NCI-H187 treated with DMSO at 0.1 percent for 48 hours (cell line): ENCODE data around the gene ANKRD34A.
A peak's percentile ranks its signal among the peaks of the same experiment; 100 is the strongest.

ENCODE experiments used
- DNase-seq: peaks from one replicate; lab custom pipeline; 2025; lab: John Stamatoyannopoulos, UW

ANKRD34A gene

DNA sequence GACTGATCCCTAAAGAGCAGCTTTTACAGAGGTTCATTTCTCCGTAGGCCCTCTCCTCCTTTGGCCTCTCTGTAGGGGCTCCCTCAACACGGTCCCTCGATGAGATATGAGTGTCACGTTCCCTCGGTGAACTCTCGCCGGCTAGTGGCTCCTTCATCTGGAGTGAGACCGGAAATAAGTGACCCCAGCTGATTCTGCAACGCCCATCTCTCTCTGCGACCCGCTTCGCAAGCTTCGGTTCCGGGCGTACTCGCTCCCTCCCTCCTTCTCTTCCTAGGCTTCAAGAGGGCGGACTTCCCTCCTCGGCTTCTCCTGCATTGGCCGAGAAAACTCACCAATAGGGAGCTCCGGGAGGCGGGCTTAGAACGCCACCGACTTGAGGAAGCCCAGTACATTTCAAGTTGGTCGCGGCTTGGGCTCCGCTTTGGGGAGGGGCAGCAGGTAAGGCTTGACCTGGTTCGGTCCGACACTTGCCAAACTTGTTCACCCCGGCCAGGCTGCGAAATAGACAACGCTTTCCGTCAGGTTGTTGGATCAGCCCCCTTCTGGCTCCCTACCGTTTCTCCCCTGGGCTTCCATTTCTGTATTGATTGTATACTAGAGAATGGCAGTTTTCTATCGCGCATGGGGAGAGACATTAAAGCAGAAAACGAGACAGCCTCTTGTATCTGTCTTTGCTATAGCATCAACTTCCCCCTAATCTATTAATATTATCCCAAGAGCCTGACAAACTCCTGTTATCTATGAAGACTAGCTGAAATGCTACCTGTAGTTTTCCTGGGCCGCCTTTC is at the start of gene ANKRD34A, which contains the start of gene POLR3GL:
Gene ANKRD34A (minus strand): TSS at position 248 of the 791 bp plus-strand sequence. CDS start 2,816 bp downstream, outside the sequence.
Gene POLR3GL (plus strand): TSS at position 363 of the 791 bp plus-strand sequence. CDS start 10,176 bp downstream, outside the sequence.
- peak; percentile 95 for DNase-seq

DNA sequence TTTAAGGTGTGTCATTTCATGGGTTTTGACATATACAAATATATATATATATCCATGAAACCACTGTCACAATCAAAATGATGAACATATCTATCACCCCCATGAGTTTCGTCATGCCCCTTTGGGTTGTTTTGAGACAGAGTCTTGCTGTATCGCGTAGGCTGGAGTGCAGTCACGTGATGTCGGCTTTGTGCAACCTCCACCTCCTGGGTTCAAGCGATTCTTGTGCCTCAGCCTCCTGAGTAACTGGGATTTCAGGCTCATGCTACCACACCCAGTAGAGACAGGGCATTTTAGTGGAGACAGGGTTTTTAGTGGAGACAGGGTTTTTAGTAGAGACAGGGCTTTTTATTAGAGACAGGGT is 49.2 kb upstream of the ANKRD34A start:
- no peak for DNase-seq

DNA sequence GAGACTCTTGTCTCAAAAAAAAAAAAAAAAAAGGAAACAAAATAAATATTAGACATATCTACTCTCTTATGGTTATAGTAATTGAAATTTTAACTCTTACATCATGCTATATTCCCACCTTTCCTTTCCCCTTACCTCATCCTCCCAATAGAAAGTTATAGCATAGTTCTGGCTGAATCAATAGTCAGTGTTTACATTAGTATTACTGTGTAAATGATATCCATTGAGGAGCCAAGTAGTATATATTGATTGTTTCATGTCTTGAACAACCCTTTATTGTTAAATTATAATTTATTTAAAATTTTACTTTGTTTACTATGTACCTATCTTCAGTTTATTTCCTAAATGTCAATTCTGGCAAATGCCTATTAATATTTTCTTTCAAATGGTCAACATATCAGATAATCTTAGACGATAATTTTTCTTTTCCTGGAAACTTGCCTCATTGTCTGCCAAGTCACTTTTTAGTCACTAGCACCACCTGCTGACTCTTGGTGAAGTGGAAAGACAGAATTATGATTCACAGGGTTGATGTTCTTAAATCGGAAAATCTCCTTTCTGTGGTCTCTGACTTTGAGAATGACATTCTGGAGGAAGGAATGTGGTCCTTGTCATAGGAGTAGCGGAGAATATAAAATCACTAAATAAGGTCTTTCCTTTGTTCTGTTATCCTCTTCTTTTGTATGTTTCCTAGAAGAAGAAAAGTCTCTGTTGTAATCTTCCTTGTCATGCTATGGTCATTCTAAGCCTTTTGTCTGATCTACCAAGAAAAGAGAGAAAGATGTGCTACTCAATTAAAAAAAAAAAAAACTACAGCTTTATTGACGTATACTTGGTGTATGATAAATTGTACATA is 48.6 kb upstream of the ANKRD34A start:
- DNase-seq = peak; percentile 72

- no peak for DNase-seq
Measured at GRCh38 chr1:146010126-146010738, 45.9 kb upstream of the ANKRD34A start.

DNA sequence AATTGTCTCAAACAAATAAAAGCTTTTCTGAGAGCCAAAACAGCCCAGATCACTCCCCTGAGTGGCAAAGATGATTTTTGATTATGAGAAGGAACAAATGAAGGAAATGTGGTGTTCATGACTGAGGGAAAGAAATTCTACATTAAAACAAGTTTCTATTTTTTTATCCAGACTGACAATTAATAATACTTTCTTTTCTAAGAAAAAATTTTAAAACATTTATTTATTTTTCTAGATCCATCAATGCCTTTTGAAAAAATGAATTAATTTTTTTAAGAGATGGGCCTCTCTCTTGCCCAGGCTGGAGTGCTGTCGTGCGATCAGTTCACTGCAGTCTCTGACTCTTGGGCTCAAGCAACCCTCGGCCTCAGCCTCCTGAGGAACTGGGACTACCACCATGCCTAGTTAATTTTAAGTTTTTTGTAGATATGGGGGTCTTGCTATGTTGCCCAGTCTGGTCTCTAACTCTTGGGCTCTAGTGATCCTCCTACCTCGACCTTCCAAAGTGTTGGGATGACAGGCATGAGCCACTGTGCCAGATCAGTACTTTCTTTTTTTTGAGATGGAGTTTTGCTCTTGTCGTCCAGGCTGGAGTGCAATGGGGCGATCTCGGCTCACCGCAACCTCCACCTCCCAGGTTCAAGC is 43.2 kb upstream of the ANKRD34A start:
- no peak for DNase-seq

DNA sequence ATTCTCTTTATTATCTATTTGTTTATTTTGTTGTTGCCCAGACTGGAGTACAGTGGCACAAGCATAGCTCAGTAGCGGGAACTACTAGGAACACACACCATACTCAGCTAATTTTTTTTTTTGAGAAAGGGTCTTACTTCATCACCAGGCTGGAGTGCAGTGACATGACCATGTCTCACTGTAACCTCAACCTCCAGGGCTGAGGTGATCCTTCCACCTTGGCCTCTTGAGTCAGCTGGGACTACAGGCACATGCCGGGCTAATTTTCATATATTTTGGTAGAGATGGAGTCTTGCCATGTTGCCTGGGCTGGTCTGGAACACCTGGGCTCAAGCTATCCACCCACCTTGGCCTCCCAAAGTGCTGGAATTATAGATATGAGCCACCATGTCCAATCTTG is 37.3 kb upstream of the ANKRD34A start:
- DNase-seq = no peak

- peak; percentile 68 for DNase-seq
Measured at GRCh38 chr1:145999321-146000024, 35.1 kb upstream of the ANKRD34A start.

- DNase-seq = no peak
Measured at GRCh38 chr1:145997718-145998023, 33.3 kb upstream of the ANKRD34A start.

DNA sequence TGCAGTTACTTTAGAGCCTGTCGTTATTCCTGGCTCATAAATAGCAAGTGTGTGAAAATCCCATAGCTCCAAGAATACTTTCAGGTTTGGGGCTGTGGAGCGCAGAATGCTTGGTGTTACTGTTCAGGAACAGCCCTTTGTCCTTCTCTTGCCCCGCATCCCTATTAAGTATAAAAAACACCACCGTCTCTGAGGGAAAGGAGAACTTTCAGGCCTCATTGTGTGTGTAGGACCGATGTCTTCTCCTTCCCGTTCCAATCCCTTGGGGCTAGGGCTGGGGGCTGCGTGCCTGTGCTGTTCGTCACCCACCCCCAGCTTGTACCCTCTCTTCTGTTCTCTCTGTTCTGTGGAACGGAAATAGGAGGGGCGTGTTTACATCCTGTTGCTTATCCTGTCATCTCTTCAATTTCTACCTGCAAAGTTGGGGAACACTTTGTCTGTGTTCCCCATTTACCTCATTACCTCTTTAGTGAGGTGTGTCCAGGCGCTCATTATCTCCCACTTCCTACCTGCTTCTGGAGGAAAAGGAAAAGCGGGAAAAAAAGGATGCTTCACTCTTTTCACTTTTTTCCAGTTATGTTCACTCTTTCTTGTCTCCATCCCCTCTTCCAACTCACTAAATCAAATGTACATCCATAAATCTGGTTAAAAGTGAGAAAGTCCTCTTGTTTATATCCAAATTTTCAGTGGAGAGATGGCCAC is 32.8 kb upstream of the ANKRD34A start:
- no peak for DNase-seq

DNA sequence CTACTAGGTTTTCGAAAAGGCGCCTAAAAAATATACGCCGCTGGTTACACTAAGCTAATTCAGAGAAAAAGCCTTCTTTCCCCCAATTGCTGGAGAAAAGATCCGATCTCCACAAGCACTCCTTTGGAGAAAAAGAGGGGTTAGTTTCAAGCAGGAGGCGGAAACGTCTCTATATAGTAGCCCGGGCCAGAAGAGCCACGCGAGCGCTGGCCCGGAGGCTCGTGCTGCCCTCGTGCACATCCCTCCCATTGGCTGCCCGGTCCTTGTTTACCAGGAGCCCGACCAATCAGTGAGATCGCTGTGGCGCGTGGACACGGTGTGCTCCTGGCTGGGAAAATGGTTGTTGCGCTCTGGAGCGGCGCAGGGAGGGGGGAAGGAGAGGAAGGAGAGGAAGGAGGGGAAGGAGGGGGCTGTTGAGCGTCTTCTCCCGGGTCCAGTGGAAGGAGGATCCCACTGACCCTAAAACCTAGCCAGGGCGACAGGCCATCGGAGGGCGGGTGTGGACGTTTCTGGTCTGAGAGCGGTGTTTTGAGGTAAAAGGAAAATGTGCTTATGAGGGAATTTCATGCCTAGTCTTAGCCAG is 32.1 kb upstream of the ANKRD34A start, which contains the start of gene TXNIP:
Gene TXNIP (minus strand): TSS at position 147 of the 583 bp plus-strand sequence. CDS start 313 bp downstream, outside the sequence.
- DNase-seq = peak; percentile 99

GRCh38 chr1:145995964-145996432 is 31.6 kb upstream of the ANKRD34A start:
- DNase-seq = no peak

GRCh38 chr1:145995148-145995881 is 30.9 kb upstream of the ANKRD34A start:
- DNase-seq = no peak

DNA sequence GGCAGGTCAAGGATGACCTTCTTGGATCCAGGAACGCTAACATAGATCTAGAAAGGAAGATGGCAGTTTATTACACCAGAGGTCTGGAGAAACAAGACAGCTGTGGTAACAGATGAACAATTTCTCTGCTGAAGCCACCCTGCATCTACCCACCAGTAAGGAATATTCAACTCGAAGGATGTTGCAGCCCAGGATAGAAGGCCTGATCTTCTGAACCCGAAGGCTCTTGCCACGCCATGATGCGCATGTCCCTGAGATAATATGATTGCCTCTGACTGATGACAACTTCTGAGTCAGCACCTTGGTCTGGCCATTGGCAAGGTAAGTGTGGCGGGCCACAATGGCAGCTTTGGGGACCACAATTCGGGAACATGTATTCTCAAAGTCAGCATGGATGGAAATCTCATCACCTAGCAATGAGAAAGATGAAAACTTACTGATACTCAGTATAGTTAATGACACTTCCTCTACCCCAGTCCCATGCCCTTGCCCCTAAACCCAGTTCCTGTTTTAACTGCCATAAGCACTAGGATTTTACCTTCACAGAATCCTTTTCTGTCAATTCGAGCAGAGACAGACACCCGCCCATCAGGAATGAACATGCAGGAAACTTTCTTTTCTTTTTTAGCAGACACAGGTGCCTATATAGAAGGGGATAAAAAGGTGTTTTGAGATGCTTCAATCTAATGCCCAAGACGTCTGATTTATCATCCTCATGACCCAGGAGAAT is 30.2 kb upstream of the ANKRD34A start:
- DNase-seq = no peak

GRCh38 chr1:145993618-145994390 is 29.4 kb upstream of the ANKRD34A start:
- no peak for DNase-seq

GRCh38 chr1:145992958-145993617 is 28.7 kb upstream of the ANKRD34A start:
- no peak for DNase-seq

GRCh38 chr1:145992502-145992936 is 28.1 kb upstream of the ANKRD34A start:
- no peak for DNase-seq

DNA sequence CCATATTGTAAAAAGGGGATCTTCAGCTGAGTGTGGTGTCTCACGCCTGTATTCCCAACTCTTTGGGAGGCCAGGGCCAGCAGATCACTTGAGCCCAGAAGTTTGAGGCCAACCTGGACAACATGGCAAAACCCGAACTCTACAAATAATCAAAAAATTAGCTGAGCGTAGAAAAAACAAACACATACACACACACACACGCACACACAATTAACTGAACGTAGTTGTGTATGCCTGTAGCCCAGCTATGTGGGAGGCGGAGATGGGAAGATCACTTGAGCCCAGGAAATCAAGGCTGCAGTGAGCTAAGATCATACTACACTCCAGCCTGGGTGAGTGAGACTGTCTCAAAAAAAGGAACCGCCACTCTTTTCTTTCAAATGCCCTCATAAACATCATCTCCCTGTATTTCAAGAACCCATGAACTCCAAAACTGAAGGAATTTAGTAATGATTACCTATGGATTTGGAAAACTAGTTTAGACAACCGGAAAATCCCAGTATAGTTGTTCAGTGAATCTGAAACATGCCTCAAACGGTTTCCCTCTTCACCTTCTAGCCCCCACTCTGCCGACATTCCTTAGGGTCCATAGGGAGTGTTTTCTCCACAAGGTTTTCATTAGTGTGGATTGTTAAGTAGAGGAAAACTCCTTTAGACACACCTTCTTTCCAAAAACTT is 27.5 kb upstream of the ANKRD34A start:
- DNase-seq = no peak
